ENCODE results near the gene PLCD3.

DNA sequence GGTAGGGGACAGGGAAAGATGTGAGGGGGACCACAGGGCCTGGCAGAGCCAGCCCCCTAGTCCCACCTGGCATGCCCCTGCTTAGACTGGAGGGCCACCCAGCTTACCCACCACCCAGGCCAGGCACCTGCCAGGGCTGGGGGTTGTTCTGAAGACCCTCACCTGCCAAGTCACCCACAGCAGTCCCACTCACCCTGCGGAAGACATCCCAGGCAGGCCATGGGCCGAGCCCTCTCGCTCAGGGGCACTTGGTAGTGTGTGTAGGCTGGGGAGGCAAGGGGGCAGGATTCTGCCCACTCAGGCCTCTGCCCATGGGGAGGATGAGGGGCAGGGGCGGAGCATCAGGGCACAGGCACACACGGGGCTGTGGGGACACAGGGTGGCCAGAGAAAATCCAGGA lies 4.0 kb downstream of the PLCD3 start:
- TF ChIP-seq POLR2A (IDR thresholded peaks at IDR 0.05), result no peak
- TF ChIP-seq, protein P1, sequence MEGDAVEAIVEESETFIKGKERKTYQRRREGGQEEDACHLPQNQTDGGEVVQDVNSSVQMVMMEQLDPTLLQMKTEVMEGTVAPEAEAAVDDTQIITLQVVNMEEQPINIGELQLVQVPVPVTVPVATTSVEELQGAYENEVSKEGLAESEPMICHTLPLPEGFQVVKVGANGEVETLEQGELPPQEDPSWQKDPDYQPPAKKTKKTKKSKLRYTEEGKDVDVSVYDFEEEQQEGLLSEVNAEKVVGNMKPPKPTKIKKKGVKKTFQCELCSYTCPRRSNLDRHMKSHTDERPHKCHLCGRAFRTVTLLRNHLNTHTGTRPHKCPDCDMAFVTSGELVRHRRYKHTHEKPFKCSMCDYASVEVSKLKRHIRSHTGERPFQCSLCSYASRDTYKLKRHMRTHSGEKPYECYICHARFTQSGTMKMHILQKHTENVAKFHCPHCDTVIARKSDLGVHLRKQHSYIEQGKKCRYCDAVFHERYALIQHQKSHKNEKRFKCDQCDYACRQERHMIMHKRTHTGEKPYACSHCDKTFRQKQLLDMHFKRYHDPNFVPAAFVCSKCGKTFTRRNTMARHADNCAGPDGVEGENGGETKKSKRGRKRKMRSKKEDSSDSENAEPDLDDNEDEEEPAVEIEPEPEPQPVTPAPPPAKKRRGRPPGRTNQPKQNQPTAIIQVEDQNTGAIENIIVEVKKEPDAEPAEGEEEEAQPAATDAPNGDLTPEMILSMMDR (IDR thresholded peaks at IDR 0.05), result no peak
